ENCODE results near the gene CHST11. TPM values are rescaled to one million over a fixed set of nuclear protein-coding genes. Genes with fewer than 3 reads are reported as not detected.

CHST11 gene
- total and polyA plus RNA-seq, 10 of the 15 experiments (the other 5 are each of a cell fraction or from before 2014, with no cell fraction given), result 1.9 to 38.1 (median 17.2) TPM

DNA sequence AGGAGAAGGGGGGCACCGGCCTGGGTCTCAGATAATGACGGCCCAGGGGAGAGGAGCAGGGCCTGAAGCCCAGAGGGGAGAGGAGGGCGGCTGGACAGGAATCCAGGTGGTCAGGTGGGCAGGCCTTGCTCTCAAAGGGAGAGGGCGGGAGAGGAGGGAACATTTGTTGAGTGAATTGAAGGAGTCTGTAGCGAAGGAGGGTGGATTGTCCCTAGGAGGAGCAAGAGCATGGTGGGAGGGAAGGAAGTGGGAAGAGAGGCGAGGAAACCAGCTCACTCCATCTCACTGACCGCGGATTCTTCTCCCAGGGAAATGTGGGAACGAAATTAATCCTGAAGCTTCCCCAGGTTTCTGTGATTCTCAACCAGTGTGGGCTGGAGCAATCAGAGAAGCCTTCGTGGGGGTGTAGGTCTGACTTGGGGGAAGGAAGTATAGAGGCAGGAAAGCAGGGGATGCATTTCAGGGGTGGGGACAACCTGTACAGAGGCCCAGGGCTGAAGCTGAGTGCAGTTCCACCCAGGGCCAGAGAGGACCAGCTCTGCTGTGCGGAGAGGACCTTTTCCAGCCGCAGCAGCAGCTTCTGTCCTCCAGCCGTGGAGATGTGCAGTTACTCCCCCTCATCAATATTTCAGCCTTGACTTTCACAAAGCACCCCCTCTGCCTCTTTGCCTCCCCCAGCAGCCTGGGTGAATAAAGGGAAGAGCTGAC is 100.9 kb downstream of the CHST11 start:
- H3K36me3 ChIP-seq (ENCODE audit: control insufficient read depth in 2 of 2, insufficient read depth in 2 of 2, low read length in 1 of 2), result no peaks in the 10 kb centered on the region; a peak in 3 of 4 replicates
- BruUV-seq (replicated peaks), result no TSS peak
- over 99% methylated on average over 10 of the region's 13 CpGs for WGBS (ENCODE audit: insufficient coverage, insufficient replicate concordance, low lambda C conversion rate, missing lambda C conversion rate)
- no peak overlapping the region for H2AFZ ChIP-seq (ENCODE audit: control insufficient read depth, low read depth, low read length)
- intact Hi-C loops (cut with micrococcal nuclease; ENCODE audit: unreplicated experiment) (no loop called here), in situ Hi-C loops (cut with MboI) (no loop called here)
- CTCF ChIA-PET, result interaction anchor here (0.6 kb wide), 1 partner anchor 100 kb away, joined by 3 read pairs; no protein-coding TSS in a partner anchor
- POLR2A ChIA-PET, result interaction anchor here (0.6 kb wide), 1 partner anchor 17 kb away, joined by 3 read pairs; no protein-coding TSS in a partner anchor
- SMC1A ChIA-PET (ENCODE audit: uncharacterized antibody, unreplicated experiment), result no interaction called here
- H3K27ac ChIP-seq (ENCODE audit: control insufficient read depth, insufficient read depth), result no peak overlapping the region
- peaks cover 7% of the 10 kb centered on the region for H3K9me3 ChIP-seq (replicated peaks; ENCODE audit: control insufficient read depth, insufficient read depth, low read length)
- TF ChIP-seq SMAD5 (IDR thresholded peaks at IDR 0.05; ENCODE audit: low read depth), result no peak
- TF ChIP-seq ZBTB11 (CRISPR knock-in tag; IDR thresholded peaks at IDR 0.05), result no peak
- TF ChIP-seq SKIL (IDR thresholded peaks at IDR 0.05; ENCODE audit: low read depth, poor library complexity, severe bottlenecking), result no peak
- TF ChIP-seq BHLHE40 (IDR thresholded peaks at IDR 0.05; ENCODE audit: borderline replicate concordance in 1 of 2, low read depth in 2 of 2, low read length in 1 of 2), result no peak
- RAD21 ChIA-PET (ENCODE audit: unreplicated experiment), result no interaction called here
- H3K9ac ChIP-seq (ENCODE audit: control insufficient read depth, insufficient read depth, low read length), result no peak overlapping the region
- FAIRE-seq, result no peak
- H3K4me3 ChIP-seq, result no peak overlapping the region
- H3K4me2 ChIP-seq (ENCODE audit: control insufficient read depth, insufficient read depth), result no peak overlapping the region
- no peaks in the 10 kb centered on the region for H3K27me3 ChIP-seq (replicated peaks in 1 of 2; ENCODE audit: control insufficient read depth in 2 of 2, insufficient read depth in 2 of 2, low read length in 1 of 2)
- H3K79me2 ChIP-seq (ENCODE audit: control insufficient read depth, insufficient read depth, low read length), result peaks cover 15% of the 10 kb centered on the region
- H3K4me1 ChIP-seq (ENCODE audit: control insufficient read depth, insufficient read depth, low read length), result no peaks in the 10 kb centered on the region
- H4K20me1 ChIP-seq (ENCODE audit: control insufficient read depth, insufficient read depth), result no peaks in the 10 kb centered on the region
- ATAC-seq, result no peak
- DNase-seq (ENCODE audit: low read depth, low spot score), result no peak
